ENCODE measurements around the gene ANKRD44.

The ANKRD44 gene

DNA sequence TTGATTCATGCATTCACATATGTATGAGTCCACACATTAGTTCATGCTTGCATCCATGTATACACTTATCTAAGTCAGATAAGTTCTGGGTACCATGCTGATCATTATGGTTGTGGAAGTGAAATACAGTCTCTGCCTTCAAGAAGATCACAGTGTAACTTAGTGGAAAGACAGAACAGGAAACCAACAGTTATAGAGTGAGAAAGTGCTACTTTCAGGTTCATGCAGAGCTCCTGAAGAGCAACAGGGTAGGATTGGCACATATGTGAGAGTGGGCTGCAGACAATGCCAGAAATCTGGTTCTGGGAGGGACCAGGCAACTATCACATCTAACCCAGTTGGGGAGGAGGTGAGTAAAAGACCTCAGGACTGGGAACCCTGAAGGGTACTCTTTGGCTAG is 348.7 kb downstream of the ANKRD44 start:
- DNase-seq (ENCODE audit: low read depth): no peak
- H3K4me3 ChIP-seq (ENCODE audit: low read length): no peak overlapping the region
- TF ChIP-seq, protein P1, sequence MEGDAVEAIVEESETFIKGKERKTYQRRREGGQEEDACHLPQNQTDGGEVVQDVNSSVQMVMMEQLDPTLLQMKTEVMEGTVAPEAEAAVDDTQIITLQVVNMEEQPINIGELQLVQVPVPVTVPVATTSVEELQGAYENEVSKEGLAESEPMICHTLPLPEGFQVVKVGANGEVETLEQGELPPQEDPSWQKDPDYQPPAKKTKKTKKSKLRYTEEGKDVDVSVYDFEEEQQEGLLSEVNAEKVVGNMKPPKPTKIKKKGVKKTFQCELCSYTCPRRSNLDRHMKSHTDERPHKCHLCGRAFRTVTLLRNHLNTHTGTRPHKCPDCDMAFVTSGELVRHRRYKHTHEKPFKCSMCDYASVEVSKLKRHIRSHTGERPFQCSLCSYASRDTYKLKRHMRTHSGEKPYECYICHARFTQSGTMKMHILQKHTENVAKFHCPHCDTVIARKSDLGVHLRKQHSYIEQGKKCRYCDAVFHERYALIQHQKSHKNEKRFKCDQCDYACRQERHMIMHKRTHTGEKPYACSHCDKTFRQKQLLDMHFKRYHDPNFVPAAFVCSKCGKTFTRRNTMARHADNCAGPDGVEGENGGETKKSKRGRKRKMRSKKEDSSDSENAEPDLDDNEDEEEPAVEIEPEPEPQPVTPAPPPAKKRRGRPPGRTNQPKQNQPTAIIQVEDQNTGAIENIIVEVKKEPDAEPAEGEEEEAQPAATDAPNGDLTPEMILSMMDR (conservative IDR thresholded peaks at IDR 0.05; ENCODE audit: low read depth, low read length): no peak

DNA sequence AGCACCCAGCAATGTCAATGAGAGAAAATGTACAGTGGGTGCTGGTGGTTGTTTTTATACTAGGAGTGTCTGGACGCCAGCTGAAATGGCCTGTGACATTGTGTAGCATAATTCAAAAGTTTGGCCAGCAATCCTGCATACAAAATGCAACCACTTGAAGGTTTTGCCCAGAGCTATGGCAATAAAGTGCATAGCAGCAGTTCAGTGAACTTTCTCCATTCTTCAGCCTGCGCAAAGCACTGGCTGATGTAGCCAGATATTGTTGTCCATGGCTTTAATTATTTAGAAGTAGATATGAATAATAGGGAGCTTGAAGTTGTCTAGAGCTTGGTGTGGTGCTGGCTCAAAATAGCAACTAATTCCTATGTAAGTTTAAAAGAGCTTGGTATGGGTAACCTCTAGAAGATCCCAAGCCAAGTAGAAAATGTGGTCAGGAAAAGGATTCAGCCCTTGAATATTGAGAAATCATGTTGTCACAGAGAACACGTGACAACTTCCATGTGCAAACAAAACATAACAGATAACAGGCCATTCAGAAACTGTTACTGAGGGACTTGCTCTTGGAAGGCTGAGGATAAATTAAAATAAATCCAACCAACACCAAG is 350.7 kb downstream of the ANKRD44 start:
- DNase-seq (ENCODE audit: low read depth): no peak
- TF ChIP-seq, protein P1 (conservative IDR thresholded peaks at IDR 0.05; ENCODE audit: low read depth, low read length): no peak

DNA sequence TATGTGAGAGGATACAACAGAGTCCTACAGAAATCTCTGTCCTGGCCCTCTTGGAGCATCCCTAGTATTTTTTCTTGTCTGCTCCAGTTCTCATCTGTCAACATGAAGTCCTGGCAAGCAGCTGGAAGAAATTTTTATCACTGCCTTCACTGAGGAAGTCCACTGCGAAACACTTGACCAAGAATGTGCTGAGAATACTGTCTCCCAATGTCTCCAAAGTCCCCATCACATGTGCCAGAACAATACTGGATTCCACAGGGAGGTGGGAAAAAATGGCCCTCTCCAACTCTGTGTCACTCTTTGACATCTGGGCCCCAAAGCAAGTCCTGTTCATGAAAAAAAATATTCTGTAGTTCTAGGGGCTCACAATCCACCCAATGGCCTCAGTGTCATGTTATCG is 351.3 kb downstream of the ANKRD44 start:
- H3K4me3 ChIP-seq (ENCODE audit: low read length): no peak overlapping the region
- no peak for DNase-seq (ENCODE audit: low read depth)
- TF ChIP-seq, protein P1 (conservative IDR thresholded peaks at IDR 0.05; ENCODE audit: low read depth, low read length): no peak

More for the DNA sequence above, 350.7 kb downstream of the ANKRD44 start:
- H3K4me3 ChIP-seq (ENCODE audit: low read length): no peak overlapping the region

DNA sequence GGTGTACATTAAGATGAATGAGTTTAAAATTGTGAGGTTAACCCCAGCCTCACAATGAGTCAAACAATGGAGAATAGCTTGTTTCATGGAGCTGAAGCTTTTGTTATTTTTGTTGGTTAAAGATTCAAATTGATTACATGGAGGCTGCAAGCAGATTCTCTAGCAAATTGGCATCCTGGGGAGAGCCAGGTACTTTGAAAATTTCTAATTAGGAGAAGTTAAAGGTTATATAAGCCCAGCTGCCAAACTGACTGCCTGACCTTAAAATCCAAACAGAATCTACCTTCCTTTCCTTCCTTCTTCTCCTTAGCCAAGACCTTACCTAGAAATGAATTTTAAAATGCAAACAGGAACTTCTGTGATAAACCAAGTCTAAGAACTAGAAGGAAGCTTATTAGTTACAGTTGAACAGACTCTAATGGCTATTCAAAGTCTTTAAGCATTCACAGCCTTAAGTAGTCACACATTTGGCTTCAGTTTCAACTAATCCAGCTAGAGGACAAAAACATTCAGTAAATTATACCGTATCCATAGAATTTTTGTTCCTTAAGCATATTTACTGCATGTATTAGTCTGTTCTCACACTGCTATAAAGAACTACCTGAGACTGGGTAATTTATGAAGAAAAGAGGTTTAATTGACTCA is 352.6 kb downstream of the ANKRD44 start:
- TF ChIP-seq, protein P1 (conservative IDR thresholded peaks at IDR 0.05; ENCODE audit: low read depth, low read length): no peak
- no peak overlapping the region for H3K4me3 ChIP-seq (ENCODE audit: low read length)

DNA sequence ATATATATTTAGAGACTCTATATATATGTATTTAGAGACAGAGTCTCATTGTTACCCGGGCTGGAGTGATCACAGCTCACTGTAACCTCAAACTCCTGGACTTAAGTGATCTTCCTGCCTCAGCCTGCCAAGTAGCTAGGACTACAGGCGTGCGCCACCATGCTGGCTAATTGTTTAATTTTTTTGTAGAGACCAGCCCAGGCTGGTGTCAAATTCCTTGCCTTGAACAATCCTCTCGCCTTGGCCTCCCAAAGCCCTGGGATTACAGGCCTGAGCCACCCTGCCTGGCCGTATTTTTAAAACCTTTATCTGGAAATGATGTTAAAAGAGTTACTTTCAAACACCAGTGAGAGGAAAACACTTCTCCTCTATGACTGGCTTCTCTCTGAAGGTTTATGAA is 353.1 kb downstream of the ANKRD44 start:
- no peak for DNase-seq (ENCODE audit: low read depth)
- no peak overlapping the region for H3K4me3 ChIP-seq (ENCODE audit: low read length)
- TF ChIP-seq, protein P1 (conservative IDR thresholded peaks at IDR 0.05; ENCODE audit: low read depth, low read length): no peak

More for the DNA sequence above, 352.6 kb downstream of the ANKRD44 start:
- DNase-seq (ENCODE audit: low read depth): peak; percentile 35

DNA sequence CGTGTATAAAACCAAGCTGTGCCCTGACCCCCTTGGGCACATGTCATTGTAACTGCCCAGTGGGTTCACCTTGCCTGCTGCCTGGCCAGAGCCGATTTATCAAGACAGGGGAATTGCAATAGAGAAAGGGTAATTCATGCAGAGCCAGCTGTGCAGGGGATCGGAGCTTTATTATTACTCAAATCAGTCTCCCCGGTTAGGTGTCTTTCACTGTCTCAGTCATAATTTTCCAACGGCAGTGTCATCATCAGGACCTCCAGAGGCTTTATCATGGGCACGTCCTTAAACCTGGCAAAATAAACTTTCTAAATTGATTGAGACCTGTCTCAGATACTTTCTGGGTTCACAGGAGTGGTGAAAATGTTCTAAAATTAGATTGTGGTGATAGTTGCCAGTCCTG is 354.5 kb downstream of the ANKRD44 start:
- no peak overlapping the region for H3K4me3 ChIP-seq (ENCODE audit: low read length)
- DNase-seq (ENCODE audit: low read depth): no peak

More for the DNA sequence above, 354.5 kb downstream of the ANKRD44 start:
- TF ChIP-seq, protein P1 (conservative IDR thresholded peaks at IDR 0.05; ENCODE audit: low read depth, low read length): no peak

All from retinal pigment epithelial cell (primary cell).